GM18519 (cell line): ENCODE data around the gene IGSF11.
"Not testable (repeated sequence)": the region's sequence is repeated elsewhere in the genome, so short reads cannot be mapped to it uniquely, and the experiment has no call there.

ENCODE experiments used
- ATAC-seq: cut with Tn5 transposase; IDR thresholded peaks from one replicate; pipeline ENCODE4 v1.9.1; 2021; ENCODE audit warnings: mild to moderate bottlenecking, moderate library complexity; ENCODE audit not compliant: unreplicated experiment, low FRiP score

The IGSF11 gene

GRCh38 chr3:119034256-119035013, at the start of gene IGSF11:
IGSF11 (minus strand) TSS chr3:119034846; CDS start chr3:119034582, 264 bp downstream.
- peak; percentile 91 for ATAC-seq

GRCh38 chr3:119080364-119080763, 45.7 kb upstream of the IGSF11 start:
- no peak for ATAC-seq

- no peak for ATAC-seq
Measured at GRCh38 chr3:119073258-119074001, 38.8 kb upstream of the IGSF11 start.

GRCh38 chr3:119072451-119072850, 37.8 kb upstream of the IGSF11 start:
- not testable (repeated sequence) for ATAC-seq

- no peak for ATAC-seq
Measured at GRCh38 chr3:119069725-119070124, 35.1 kb upstream of the IGSF11 start.

- ATAC-seq: no peak
Measured at GRCh38 chr3:119063471-119063870, 28.8 kb upstream of the IGSF11 start.

- ATAC-seq: no peak
Measured at GRCh38 chr3:119062892-119063291, 28.2 kb upstream of the IGSF11 start.

GRCh38 chr3:119044593-119044992, 9.9 kb upstream of the IGSF11 start:
- ATAC-seq: no peak

- no peak for ATAC-seq
Measured at GRCh38 chr3:119042162-119042561, 7.5 kb upstream of the IGSF11 start.

GRCh38 chr3:119035014-119035346, 334 bp upstream of the IGSF11 start:
- no peak for ATAC-seq

- no peak for ATAC-seq
Measured at GRCh38 chr3:119033393-119034255, 1.0 kb downstream of the IGSF11 start.

GRCh38 chr3:119025171-119025795, 9.4 kb downstream of the IGSF11 start:
- ATAC-seq: no peak

GRCh38 chr3:119019767-119020518, 14.7 kb downstream of the IGSF11 start:
- ATAC-seq: no peak

GRCh38 chr3:119018690-119019463, 15.8 kb downstream of the IGSF11 start:
- ATAC-seq: no peak

- no peak for ATAC-seq
Measured at GRCh38 chr3:119015942-119016341, 18.7 kb downstream of the IGSF11 start.

GRCh38 chr3:119013951-119014350, 20.7 kb downstream of the IGSF11 start:
- ATAC-seq: no peak

- no peak for ATAC-seq
Measured at GRCh38 chr3:119011528-119011927, 23.1 kb downstream of the IGSF11 start.

- no peak for ATAC-seq
Measured at GRCh38 chr3:118997190-118997589, 37.5 kb downstream of the IGSF11 start.

- no peak for ATAC-seq
Measured at GRCh38 chr3:118991775-118992174, 42.9 kb downstream of the IGSF11 start.
